NCI-H2081 (cell line): Measurements from ENCODE around the gene LRRC8E.

ENCODE experiments used
- DNase-seq, 2 experiments: peaks; one replicate each; lab custom pipeline; 2025; lab: John Stamatoyannopoulos, UW

Gene LRRC8E

GRCh38 chr19:7888145-7888825 lies at the start of gene LRRC8E:
LRRC8E (plus strand) TSS chr19:7888510; CDS start chr19:7895604, 7,094 bp downstream.
- no peak for DNase-seq

GRCh38 chr19:7839476-7839875 lies 48.8 kb upstream of the LRRC8E start:
- no peak for DNase-seq

- DNase-seq = no peak
Measured at GRCh38 chr19:7840629-7841028, 47.7 kb upstream of the LRRC8E start.

GRCh38 chr19:7841751-7842660 lies 46.3 kb upstream of the LRRC8E start:
- DNase-seq = no peak

- DNase-seq = no peak
Measured at GRCh38 chr19:7842661-7843294, 45.5 kb upstream of the LRRC8E start.

DNA sequence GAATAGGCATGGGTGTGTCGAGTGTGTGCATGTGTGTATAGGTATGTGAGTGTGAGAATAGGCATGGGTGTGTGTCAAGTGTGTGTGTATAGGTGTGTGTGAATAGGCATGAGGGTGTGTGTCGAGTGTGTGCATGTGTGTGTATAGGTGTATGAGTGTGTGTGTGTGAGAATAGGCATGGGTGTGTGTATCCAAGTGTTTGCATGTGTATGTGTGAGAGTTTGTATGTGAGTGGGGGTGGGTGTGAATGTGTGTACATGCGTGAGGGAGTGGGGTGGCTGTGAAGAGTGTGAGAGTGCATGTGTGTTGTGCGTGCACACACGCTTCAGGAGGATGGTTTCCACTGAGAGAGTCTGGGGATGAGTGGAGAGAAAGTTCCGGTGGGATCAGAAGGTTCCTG lies 44.8 kb upstream of the LRRC8E start:
- no peak for DNase-seq

DNA sequence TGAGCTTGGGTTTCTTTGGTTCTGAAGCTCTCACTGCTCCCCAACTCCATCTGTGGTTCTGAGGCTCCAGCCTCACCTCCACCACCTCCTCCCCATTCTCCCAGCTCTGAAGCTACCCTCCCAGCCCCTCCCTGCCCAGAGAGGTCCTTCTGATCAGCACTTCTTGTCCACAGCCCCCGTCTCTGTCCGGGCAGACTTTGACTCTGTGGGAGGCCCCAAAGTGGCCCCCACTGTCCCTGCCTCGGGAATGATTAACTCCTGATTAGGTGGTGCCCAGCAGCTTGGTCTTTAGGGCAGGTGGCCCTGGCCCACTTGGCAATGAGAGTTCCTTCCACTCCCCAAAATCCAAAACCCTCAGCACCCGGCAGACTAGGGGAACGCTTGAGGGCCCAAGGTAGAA lies 43.9 kb upstream of the LRRC8E start:
- no peak for DNase-seq

- no peak for DNase-seq
Measured at GRCh38 chr19:7844951-7845350, 43.4 kb upstream of the LRRC8E start.

- no peak for DNase-seq
Measured at GRCh38 chr19:7845390-7846154, 42.7 kb upstream of the LRRC8E start.

GRCh38 chr19:7846155-7846646 lies 42.1 kb upstream of the LRRC8E start:
- DNase-seq = no peak

- DNase-seq = no peak
Measured at GRCh38 chr19:7847664-7848063, 40.6 kb upstream of the LRRC8E start.

- DNase-seq = no peak
Measured at GRCh38 chr19:7848779-7849457, 39.4 kb upstream of the LRRC8E start.

DNA sequence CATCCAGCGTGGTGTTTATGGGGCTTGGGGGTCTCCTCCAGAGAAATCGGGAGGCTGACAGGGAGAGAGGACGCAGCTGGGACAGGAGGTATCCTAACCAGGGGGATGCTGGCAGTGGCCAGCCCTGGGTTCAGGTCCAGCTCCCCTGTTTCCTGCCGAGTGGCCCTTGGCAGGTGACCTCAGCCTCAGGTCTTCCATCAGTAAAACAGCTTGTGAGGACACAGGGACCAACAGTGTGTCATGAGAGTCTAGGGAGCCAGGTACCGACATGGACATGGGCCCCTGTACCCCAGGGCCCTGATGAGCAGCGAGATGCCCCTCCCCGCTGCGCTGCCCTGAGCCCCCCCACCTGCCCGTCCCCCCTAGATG lies 38.7 kb upstream of the LRRC8E start:
- no peak for DNase-seq

GRCh38 chr19:7850000-7850813 lies 38.1 kb upstream of the LRRC8E start:
- no peak for DNase-seq

DNA sequence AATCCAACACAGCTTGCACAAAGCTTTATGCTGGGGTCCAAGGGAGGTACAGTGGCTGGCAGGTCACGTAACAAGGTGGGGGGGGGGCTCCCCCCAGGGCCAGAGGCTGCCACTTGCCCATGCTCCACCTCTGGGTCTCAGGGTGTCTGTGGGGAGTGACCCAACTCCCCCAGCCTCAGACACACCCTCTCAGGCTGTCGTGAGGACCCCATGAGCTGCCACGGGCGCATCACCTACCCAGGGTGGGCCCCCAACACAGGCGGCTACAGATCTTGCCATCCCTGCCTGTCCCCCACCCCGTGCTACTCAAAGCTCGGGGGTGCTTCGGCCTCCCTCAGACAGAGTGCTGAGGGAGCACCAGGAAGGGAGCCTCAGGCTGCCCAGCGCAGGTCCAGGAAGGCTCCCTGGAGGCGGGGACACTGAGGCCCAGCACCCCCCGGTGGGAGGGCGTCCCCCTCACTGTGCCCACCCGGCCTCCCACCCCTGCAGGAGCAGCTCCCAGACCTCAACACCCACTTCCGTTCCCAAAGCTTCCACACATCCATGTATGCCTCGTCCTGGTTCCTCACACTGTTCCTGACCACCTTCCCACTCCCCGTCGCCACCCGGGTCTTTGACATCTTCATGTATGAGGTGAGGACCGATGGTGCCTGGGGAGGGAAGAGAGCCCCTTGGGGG lies 37.2 kb upstream of the LRRC8E start:
- DNase-seq = no peak

- no peak for DNase-seq
Measured at GRCh38 chr19:7851623-7852500, 36.4 kb upstream of the LRRC8E start.

- peak; percentile 85 for DNase-seq
Measured at GRCh38 chr19:7852851-7853769, 35.2 kb upstream of the LRRC8E start.

GRCh38 chr19:7853770-7854128 lies 34.6 kb upstream of the LRRC8E start:
- no peak for DNase-seq
